HG02981 (cell line): ENCODE results near the gene CCDC174.
"Not testable (repeated sequence)": the region's sequence is repeated elsewhere in the genome, so short reads cannot be mapped to it uniquely, and the experiment has no call there.

Experiments used
- ATAC-seq: cut with Tn5 transposase; IDR thresholded peaks from one replicate; pipeline ENCODE4 v1.9.1; 2021; ENCODE audit warnings: mild to moderate bottlenecking, moderate library complexity; ENCODE audit not compliant: unreplicated experiment

Gene CCDC174

GRCh38 chr3:14649466-14649865, 2.1 kb upstream of the CCDC174 start:
- no peak for ATAC-seq

GRCh38 chr3:14650193-14650592, 1.4 kb upstream of the CCDC174 start:
- no peak for ATAC-seq

- not testable (repeated sequence) for ATAC-seq
These were observed 872 bp downstream of the CCDC174 start for GRCh38 chr3:14652360-14652907.

GRCh38 chr3:14657579-14657978, 6.0 kb downstream of the CCDC174 start:
- ATAC-seq = no peak

- ATAC-seq = no peak
These were observed 7.4 kb downstream of the CCDC174 start for GRCh38 chr3:14658978-14659377.

- ATAC-seq = no peak
These were observed 9.4 kb downstream of the CCDC174 start for GRCh38 chr3:14660942-14661341.

GRCh38 chr3:14663396-14664135, 12.0 kb downstream of the CCDC174 start:
- ATAC-seq = no peak

GRCh38 chr3:14664170-14664569, 12.6 kb downstream of the CCDC174 start:
- no peak for ATAC-seq

- no peak for ATAC-seq
These were observed 21.0 kb downstream of the CCDC174 start for GRCh38 chr3:14672588-14672987.

GRCh38 chr3:14674841-14675240, 23.3 kb downstream of the CCDC174 start, which contains the start of gene C3orf20:
Gene C3orf20 (plus strand): TSS chr3:14675141. CDS start chr3:14682714, 7,573 bp downstream.
- no peak for ATAC-seq

- ATAC-seq = no peak
These were observed 25.3 kb downstream of the CCDC174 start for GRCh38 chr3:14676881-14677280.

- no peak for ATAC-seq
These were observed 26.5 kb downstream of the CCDC174 start for GRCh38 chr3:14678015-14678503.

GRCh38 chr3:14680115-14680514, 28.6 kb downstream of the CCDC174 start:
- ATAC-seq = no peak

- no peak for ATAC-seq
These were observed 29.2 kb downstream of the CCDC174 start for GRCh38 chr3:14680716-14681115.

- ATAC-seq = no peak
These were observed 32.9 kb downstream of the CCDC174 start for GRCh38 chr3:14684447-14684846.

- ATAC-seq = no peak
These were observed 33.6 kb downstream of the CCDC174 start for GRCh38 chr3:14685179-14685578.

GRCh38 chr3:14687360-14687759, 35.8 kb downstream of the CCDC174 start:
- ATAC-seq = no peak

- peak; percentile 41 for ATAC-seq
These were observed 37.0 kb downstream of the CCDC174 start for GRCh38 chr3:14688525-14688924.

- ATAC-seq = peak; percentile 34
These were observed 37.9 kb downstream of the CCDC174 start for GRCh38 chr3:14689247-14689980.

GRCh38 chr3:14691239-14691638, 39.7 kb downstream of the CCDC174 start:
- peak; percentile 39 for ATAC-seq

GRCh38 chr3:14691719-14692118, 40.2 kb downstream of the CCDC174 start:
- ATAC-seq = no peak
